ENCODE results near the gene WEE2.
"Not testable (repeated sequence)": the region's sequence is repeated elsewhere in the genome, so short reads cannot be mapped to it uniquely, and the experiment has no call there.

WEE2 gene

GRCh38 chr7:141676618-141677017, 31.5 kb upstream of the WEE2 start:
- Mint-ChIP-seq H3K36me3 (ENCODE audit: low read depth) (peaks cover 52% of the 10 kb centered on the region), H3K4me1 (ENCODE audit: low read depth) (peaks cover 62% of the 10 kb centered on the region), H3K4me3 (no peak overlapping the region), H3K27ac (peak overlapping the region; percentile 80), H3K9me3 (peaks cover 13% of the 10 kb centered on the region), H3K27me3 (no peaks in the 10 kb centered on the region)
- intact Hi-C loops (cut with micrococcal nuclease), result no loop called here

- peaks cover 58% of the 10 kb centered on the region for H3K4me1 Mint-ChIP-seq (ENCODE audit: low read depth)
- H3K9me3 Mint-ChIP-seq, result no peaks in the 10 kb centered on the region
- H3K27me3 Mint-ChIP-seq, result no peaks in the 10 kb centered on the region
- peaks cover 47% of the 10 kb centered on the region for H3K36me3 Mint-ChIP-seq (ENCODE audit: low read depth)
- no peak overlapping the region for H3K27ac Mint-ChIP-seq
- intact Hi-C loops (cut with micrococcal nuclease), result no loop called here
- no peak overlapping the region for H3K4me3 Mint-ChIP-seq
These were observed 29.1 kb upstream of the WEE2 start for GRCh38 chr7:141679014-141679413.

- H3K27me3 Mint-ChIP-seq, result no peaks in the 10 kb centered on the region
- H3K4me3 Mint-ChIP-seq, result no peak overlapping the region
- no peaks in the 10 kb centered on the region for H3K9me3 Mint-ChIP-seq
- H3K4me1 Mint-ChIP-seq (ENCODE audit: low read depth), result peaks cover 37% of the 10 kb centered on the region
- no peak overlapping the region for H3K27ac Mint-ChIP-seq
- peaks cover 72% of the 10 kb centered on the region for H3K36me3 Mint-ChIP-seq (ENCODE audit: low read depth)
- intact Hi-C loops (cut with micrococcal nuclease), result no loop called here
These were observed 22.7 kb upstream of the WEE2 start for GRCh38 chr7:141685285-141686023.

- peaks cover 67% of the 10 kb centered on the region for H3K36me3 Mint-ChIP-seq (ENCODE audit: low read depth)
- H3K27ac Mint-ChIP-seq, result no peak overlapping the region
- no peak overlapping the region for H3K4me3 Mint-ChIP-seq
- peaks cover 33% of the 10 kb centered on the region for H3K4me1 Mint-ChIP-seq (ENCODE audit: low read depth)
- H3K27me3 Mint-ChIP-seq, result no peaks in the 10 kb centered on the region
- no peaks in the 10 kb centered on the region for H3K9me3 Mint-ChIP-seq
- intact Hi-C loops (cut with micrococcal nuclease), result no loop called here
These were observed 22.1 kb upstream of the WEE2 start for GRCh38 chr7:141686074-141686473.

GRCh38 chr7:141686670-141687069, 21.5 kb upstream of the WEE2 start:
- Mint-ChIP-seq H3K4me3 (no peak overlapping the region), H3K27me3 (no peaks in the 10 kb centered on the region), H3K4me1 (ENCODE audit: low read depth) (peaks cover 28% of the 10 kb centered on the region), H3K36me3 (ENCODE audit: low read depth) (peaks cover 61% of the 10 kb centered on the region), H3K27ac (no peak overlapping the region), H3K9me3 (no peaks in the 10 kb centered on the region)
- intact Hi-C loops (cut with micrococcal nuclease), result no loop called here

- Mint-ChIP-seq H3K36me3 (ENCODE audit: low read depth) (peaks cover 53% of the 10 kb centered on the region), H3K27me3 (no peaks in the 10 kb centered on the region), H3K4me3 (no peak overlapping the region), H3K4me1 (ENCODE audit: low read depth) (peaks cover 16% of the 10 kb centered on the region), H3K27ac (no peak overlapping the region), H3K9me3 (no peaks in the 10 kb centered on the region)
- intact Hi-C loops (cut with micrococcal nuclease), result no loop called here
These were observed 20.1 kb upstream of the WEE2 start for GRCh38 chr7:141688043-141688442.

GRCh38 chr7:141689072-141689825, 18.9 kb upstream of the WEE2 start:
- Mint-ChIP-seq H3K4me1 (ENCODE audit: low read depth) (peaks cover 11% of the 10 kb centered on the region), H3K36me3 (ENCODE audit: low read depth) (peaks cover 48% of the 10 kb centered on the region)
- H3K27me3 Mint-ChIP-seq; H3K4me3 Mint-ChIP-seq; intact Hi-C loops (cut with micrococcal nuclease); H3K9me3 Mint-ChIP-seq; H3K27ac Mint-ChIP-seq: not testable (repeated sequence)

- intact Hi-C loops (cut with micrococcal nuclease), result no loop called here
- Mint-ChIP-seq H3K4me3 (no peak overlapping the region), H3K27me3 (no peaks in the 10 kb centered on the region), H3K4me1 (ENCODE audit: low read depth) (peaks cover 33% of the 10 kb centered on the region), H3K27ac (no peak overlapping the region), H3K36me3 (ENCODE audit: low read depth) (peaks cover 44% of the 10 kb centered on the region), H3K9me3 (no peaks in the 10 kb centered on the region)
These were observed 16.6 kb upstream of the WEE2 start for GRCh38 chr7:141691540-141691939.

GRCh38 chr7:141691961-141692360, 16.2 kb upstream of the WEE2 start:
- H3K4me1 Mint-ChIP-seq (ENCODE audit: low read depth), result peaks cover 37% of the 10 kb centered on the region
- no peaks in the 10 kb centered on the region for H3K27me3 Mint-ChIP-seq
- H3K27ac Mint-ChIP-seq, result no peak overlapping the region
- peaks cover 40% of the 10 kb centered on the region for H3K36me3 Mint-ChIP-seq (ENCODE audit: low read depth)
- H3K4me3 Mint-ChIP-seq, result no peak overlapping the region
- no peaks in the 10 kb centered on the region for H3K9me3 Mint-ChIP-seq
- intact Hi-C loops (cut with micrococcal nuclease), result no loop called here

GRCh38 chr7:141693082-141693481, 15.1 kb upstream of the WEE2 start:
- no peak overlapping the region for H3K27ac Mint-ChIP-seq
- peaks cover 42% of the 10 kb centered on the region for H3K36me3 Mint-ChIP-seq (ENCODE audit: low read depth)
- H3K27me3 Mint-ChIP-seq, result no peaks in the 10 kb centered on the region
- peaks cover 46% of the 10 kb centered on the region for H3K4me1 Mint-ChIP-seq (ENCODE audit: low read depth)
- H3K4me3 Mint-ChIP-seq, result no peak overlapping the region
- H3K9me3 Mint-ChIP-seq, result no peaks in the 10 kb centered on the region
- intact Hi-C loops (cut with micrococcal nuclease), result no loop called here

- peaks cover 63% of the 10 kb centered on the region for H3K4me1 Mint-ChIP-seq (ENCODE audit: low read depth)
- H3K36me3 Mint-ChIP-seq (ENCODE audit: low read depth), result peaks cover 33% of the 10 kb centered on the region
- no peaks in the 10 kb centered on the region for H3K9me3 Mint-ChIP-seq
- intact Hi-C loops (cut with micrococcal nuclease), result loop anchor here (2.0 kb wide), 1 partner anchor 31 kb away; no protein-coding TSS in a partner anchor
- H3K4me3 Mint-ChIP-seq, result no peak overlapping the region
- peaks cover 3% of the 10 kb centered on the region for H3K27me3 Mint-ChIP-seq
- no peak overlapping the region for H3K27ac Mint-ChIP-seq
These were observed 12.3 kb upstream of the WEE2 start for GRCh38 chr7:141695803-141696289.

- H3K9me3 Mint-ChIP-seq, result no peaks in the 10 kb centered on the region
- H3K4me1 Mint-ChIP-seq (ENCODE audit: low read depth), result peaks cover 66% of the 10 kb centered on the region
- intact Hi-C loops (cut with micrococcal nuclease), result loop anchor here (2.0 kb wide), 1 partner anchor 32 kb away; no protein-coding TSS in a partner anchor
- H3K4me3 Mint-ChIP-seq, result no peak overlapping the region
- peaks cover 6% of the 10 kb centered on the region for H3K27me3 Mint-ChIP-seq
- peaks cover 37% of the 10 kb centered on the region for H3K36me3 Mint-ChIP-seq (ENCODE audit: low read depth)
- no peak overlapping the region for H3K27ac Mint-ChIP-seq
These were observed 11.8 kb upstream of the WEE2 start for GRCh38 chr7:141696348-141696747.

- Mint-ChIP-seq H3K4me3 (no peak overlapping the region), H3K27me3 (peaks cover 6% of the 10 kb centered on the region), H3K36me3 (ENCODE audit: low read depth) (peaks cover 37% of the 10 kb centered on the region), H3K4me1 (ENCODE audit: low read depth) (peaks cover 67% of the 10 kb centered on the region), H3K27ac (no peak overlapping the region), H3K9me3 (no peaks in the 10 kb centered on the region)
- intact Hi-C loops (cut with micrococcal nuclease), result loop anchor here (2.0 kb wide), 1 partner anchor 33 kb away; no protein-coding TSS in a partner anchor
These were observed 10.8 kb upstream of the WEE2 start for GRCh38 chr7:141697211-141697871.
